GM19238 (cell line): Measurements from ENCODE around the gene CYTH1.

Source experiments
- DNase-seq: peaks from one replicate; pipeline ENCODE4 v3.0.0; 2011; ENCODE audit warnings: low spot score; ENCODE audit not compliant: insufficient read length

CYTH1 gene

GRCh38 chr17:78736526-78737079 lies 45.5 kb downstream of the CYTH1 start:
- DNase-seq: no peak

GRCh38 chr17:78735832-78736525 lies 46.1 kb downstream of the CYTH1 start:
- no peak for DNase-seq

- DNase-seq: no peak
Observed at GRCh38 chr17:78734793-78735641, 47.1 kb downstream of the CYTH1 start.

- no peak for DNase-seq
Observed at GRCh38 chr17:78732354-78732753, 49.7 kb downstream of the CYTH1 start.

GRCh38 chr17:78731904-78732303 lies 50.2 kb downstream of the CYTH1 start:
- no peak for DNase-seq

- DNase-seq: no peak
Observed at GRCh38 chr17:78729641-78730040, 52.4 kb downstream of the CYTH1 start.

GRCh38 chr17:78728495-78728894 lies 53.6 kb downstream of the CYTH1 start:
- no peak for DNase-seq

- no peak for DNase-seq
Observed at GRCh38 chr17:78727476-78728229, 54.4 kb downstream of the CYTH1 start.

GRCh38 chr17:78727057-78727456 lies 55.0 kb downstream of the CYTH1 start:
- DNase-seq: no peak

GRCh38 chr17:78726513-78726912 lies 55.6 kb downstream of the CYTH1 start:
- DNase-seq: no peak

- DNase-seq: no peak
Observed at GRCh38 chr17:78725448-78726021, 56.5 kb downstream of the CYTH1 start.

GRCh38 chr17:78724999-78725398 lies 57.1 kb downstream of the CYTH1 start:
- no peak for DNase-seq

- no peak for DNase-seq
Observed at GRCh38 chr17:78724544-78724943, 57.5 kb downstream of the CYTH1 start.

- DNase-seq: no peak
Observed at GRCh38 chr17:78723957-78724356, 58.1 kb downstream of the CYTH1 start.

GRCh38 chr17:78723001-78723796 lies 58.9 kb downstream of the CYTH1 start:
- DNase-seq: no peak

GRCh38 chr17:78722246-78722761 lies 59.8 kb downstream of the CYTH1 start:
- no peak for DNase-seq

GRCh38 chr17:78719630-78720298 lies 62.3 kb downstream of the CYTH1 start:
- no peak for DNase-seq

- no peak for DNase-seq
Observed at GRCh38 chr17:78718575-78719208, 63.4 kb downstream of the CYTH1 start.

- DNase-seq: no peak
Observed at GRCh38 chr17:78717431-78717980, 64.6 kb downstream of the CYTH1 start.
